NCI-H2171 (cell line): ENCODE results near the gene KMT2C.

Source experiments
- DNase-seq: peaks from one replicate; lab custom pipeline; 2025; lab: John Stamatoyannopoulos, UW

KMT2C gene

GRCh38 chr7:152200395-152200794 lies 235.4 kb downstream of the KMT2C start:
- DNase-seq = no peak

- DNase-seq = no peak
These were observed 239.4 kb downstream of the KMT2C start for GRCh38 chr7:152196391-152196790.

GRCh38 chr7:152193880-152194279 lies 241.9 kb downstream of the KMT2C start:
- no peak for DNase-seq

GRCh38 chr7:152189061-152189460 lies 246.7 kb downstream of the KMT2C start:
- DNase-seq = no peak

GRCh38 chr7:152185558-152185957 lies 250.2 kb downstream of the KMT2C start:
- DNase-seq = no peak

- no peak for DNase-seq
These were observed 255.2 kb downstream of the KMT2C start for GRCh38 chr7:152180587-152180986.

GRCh38 chr7:152180048-152180447 lies 255.8 kb downstream of the KMT2C start:
- no peak for DNase-seq

GRCh38 chr7:152178405-152179058 lies 257.3 kb downstream of the KMT2C start:
- no peak for DNase-seq

GRCh38 chr7:152177681-152178404 lies 258.0 kb downstream of the KMT2C start:
- no peak for DNase-seq

GRCh38 chr7:152176797-152177196 lies 259.0 kb downstream of the KMT2C start:
- no peak for DNase-seq

- DNase-seq = no peak
These were observed 262.3 kb downstream of the KMT2C start for GRCh38 chr7:152173372-152174070.

- DNase-seq = no peak
These were observed 273.5 kb downstream of the KMT2C start for GRCh38 chr7:152162287-152162686.

- DNase-seq = no peak
These were observed 274.6 kb downstream of the KMT2C start for GRCh38 chr7:152161171-152161570.

- DNase-seq = no peak
These were observed 276.8 kb downstream of the KMT2C start for GRCh38 chr7:152158801-152159587.

GRCh38 chr7:152152267-152152666 lies 283.5 kb downstream of the KMT2C start:
- DNase-seq = no peak

- DNase-seq = no peak
These were observed 286.4 kb downstream of the KMT2C start for GRCh38 chr7:152149363-152149762.

GRCh38 chr7:152148706-152149105 lies 287.1 kb downstream of the KMT2C start:
- DNase-seq = no peak

- peak; percentile 8 for DNase-seq
These were observed 289.8 kb downstream of the KMT2C start for GRCh38 chr7:152145853-152146466.

- DNase-seq = no peak
These were observed 291.1 kb downstream of the KMT2C start for GRCh38 chr7:152144557-152145245.

- DNase-seq = no peak
These were observed 292.7 kb downstream of the KMT2C start for GRCh38 chr7:152142976-152143595.

GRCh38 chr7:152140560-152140959 lies 295.2 kb downstream of the KMT2C start:
- DNase-seq = no peak
